H9 (cell line): ENCODE data around the gene SLC4A2. TPM values are rescaled to one million over a fixed set of nuclear protein-coding genes. Genes with fewer than 3 reads are reported as not detected.
A peak's percentile ranks its signal among the peaks of the same experiment; 100 is the strongest.

Experiments used
- DNase-seq: peaks from one replicate; pipeline ENCODE4 v3.0.0-alpha.2; 2017
- H2AFZ ChIP-seq: one replicate; pipeline ENCODE4 v1.6.1; 2013; ENCODE audit warnings: mild to moderate bottlenecking, low read length, control low read depth, moderate library complexity
- H2AK5ac ChIP-seq: 2 replicates; pipeline ENCODE4 v1.6.1; 2013; ENCODE audit warnings: low read length, control low read depth, mixed read lengths; ENCODE audit not compliant: insufficient read length
- H2BK120ac ChIP-seq: one replicate; pipeline ENCODE4 v1.6.1; 2013; ENCODE audit warnings: low read depth, mild to moderate bottlenecking, low read length, control low read depth, inconsistent platforms; ENCODE audit not compliant: poor library complexity, severe bottlenecking
- H2BK12ac ChIP-seq: 2 replicates; pipeline ENCODE4 v1.6.1; 2013; ENCODE audit warnings: low read length, control low read depth, mixed read lengths, low read depth; ENCODE audit not compliant: insufficient read length
- H2BK15ac ChIP-seq: 2 replicates; pipeline ENCODE4 v1.6.1; 2013; ENCODE audit warnings: low read depth, low read length, control low read depth
- H2BK20ac ChIP-seq: one replicate; pipeline ENCODE4 v1.6.1; 2013; ENCODE audit warnings: low read depth, mild to moderate bottlenecking, low read length, control low read depth, inconsistent platforms; ENCODE audit not compliant: poor library complexity, severe bottlenecking
- H2BK5ac ChIP-seq: 2 replicates; pipeline ENCODE4 v1.6.1; 2013; ENCODE audit warnings: low read length, control low read depth, mixed read lengths; ENCODE audit not compliant: insufficient read length
- H3K14ac ChIP-seq: 2 replicates; pipeline ENCODE4 v1.6.1; 2013; ENCODE audit warnings: low read length, control low read depth; ENCODE audit not compliant: insufficient read depth
- H3K18ac ChIP-seq: 2 replicates; pipeline ENCODE4 v1.6.1; 2013; ENCODE audit warnings: low read depth, mild to moderate bottlenecking, mixed read lengths, low read length, control low read depth; ENCODE audit not compliant: insufficient read length
- H3K23ac ChIP-seq: 2 replicates; pipeline ENCODE4 v1.6.1; 2013; ENCODE audit warnings: low read length, control low read depth, mixed read lengths, low read depth; ENCODE audit not compliant: insufficient read length
- H3K23me2 ChIP-seq: 2 replicates; pipeline ENCODE4 v1.6.1; 2013; ENCODE audit warnings: low read depth, mild to moderate bottlenecking, mixed read lengths, low read length, control low read depth; ENCODE audit not compliant: insufficient read length, poor library complexity, severe bottlenecking
- H3K27ac ChIP-seq: 2 replicates; pipeline ENCODE4 v1.5.1; 2013; ENCODE audit warnings: low read length, control low read depth, mixed read lengths, low read depth; ENCODE audit not compliant: insufficient read length
- H3K27me3 ChIP-seq: 2 replicates; pipeline ENCODE4 v1.6.1; 2013; ENCODE audit warnings: low read length, control low read depth, inconsistent platforms; ENCODE audit not compliant: insufficient read depth
- H3K4ac ChIP-seq: 2 replicates; pipeline ENCODE4 v1.6.1; 2013; ENCODE audit warnings: low read depth, mild to moderate bottlenecking, control low read depth, inconsistent platforms, low read length, moderate library complexity
- H3K4me1 ChIP-seq: 2 replicates; pipeline ENCODE4 v1.6.1; 2013; ENCODE audit warnings: low read length, control low read depth, inconsistent platforms; ENCODE audit not compliant: insufficient read depth
- H3K4me2 ChIP-seq: 2 replicates; pipeline ENCODE4 v1.6.1; 2013; ENCODE audit warnings: low read length, control low read depth, mixed read lengths; ENCODE audit not compliant: insufficient read length, insufficient read depth
- H3K56ac ChIP-seq: 2 replicates; pipeline ENCODE4 v1.6.1; 2013; ENCODE audit warnings: low read depth, mild to moderate bottlenecking, mixed read lengths, low read length, control low read depth; ENCODE audit not compliant: insufficient read length
- H3K79me1 ChIP-seq: 2 replicates; pipeline ENCODE4 v1.6.1; 2013; ENCODE audit warnings: low read depth, mild to moderate bottlenecking, moderate library complexity, low read length, control low read depth, inconsistent platforms; ENCODE audit not compliant: insufficient read depth, poor library complexity, severe bottlenecking
- H3K79me2 ChIP-seq: 2 replicates; pipeline ENCODE4 v1.6.1; 2013; ENCODE audit warnings: low read length, control low read depth, inconsistent platforms; ENCODE audit not compliant: insufficient read depth
- H3K9ac ChIP-seq: 2 replicates; pipeline ENCODE4 v1.6.1; 2013; ENCODE audit warnings: low read length, control low read depth, mixed read lengths; ENCODE audit not compliant: insufficient read length; ENCODE audit errors: extremely low read depth
- H3K9me3 ChIP-seq: one replicate; pipeline ENCODE4 v1.6.1; 2013; ENCODE audit warnings: low read depth, low read length, inconsistent platforms; ENCODE audit not compliant: control insufficient read depth
- H3T11ph ChIP-seq: one replicate; pipeline ENCODE4 v1.6.1; 2013; ENCODE audit warnings: mild to moderate bottlenecking, low read length, control low read depth, inconsistent platforms
- H4K20me1 ChIP-seq: one replicate; pipeline ENCODE4 v1.6.1; 2013; ENCODE audit not compliant: control insufficient read depth, insufficient read length, insufficient read depth
- H4K5ac ChIP-seq: 2 replicates; pipeline ENCODE4 v1.6.1; 2013; ENCODE audit warnings: low read depth, mild to moderate bottlenecking, mixed read lengths, low read length, control low read depth; ENCODE audit not compliant: insufficient read length
- H4K8ac ChIP-seq: replicated peaks from 2 replicates; pipeline ENCODE4 v1.6.1; 2013; ENCODE audit warnings: low read length, control low read depth, mixed read lengths, low read depth; ENCODE audit not compliant: insufficient read length
- H4K91ac ChIP-seq: 2 replicates; pipeline ENCODE4 v1.6.1; 2013; ENCODE audit warnings: low read depth, mild to moderate bottlenecking, moderate library complexity, mixed read lengths, low read length, control low read depth; ENCODE audit not compliant: insufficient read length
- H3K27ac Mint-ChIP-seq, 3 experiments: 2 replicates in 2 of 3; 3 replicates in 1 of 3; pipeline ENCODE4 v1.8.0; 2020 to 2021; ENCODE audit warnings: mixed read lengths in 3 of 3, mild to moderate bottlenecking in 1 of 3, moderate library complexity in 1 of 3
- H3K27me3 Mint-ChIP-seq: 2 replicates; pipeline ENCODE4 v1.8.0; 2021; ENCODE audit warnings: low read depth, mild to moderate bottlenecking, moderate library complexity, mixed read lengths
- H3K36me3 Mint-ChIP-seq, 3 experiments: 2 replicates in 2 of 3; 3 replicates in 1 of 3; pipeline ENCODE4 v1.8.0; 2020 to 2021; ENCODE audit warnings: low read depth in 3 of 3, mixed read lengths in 3 of 3; ENCODE audit not compliant: insufficient read depth in 1 of 3
- H3K4me1 Mint-ChIP-seq, 2 experiments: 2 replicates each; pipeline ENCODE4 v1.8.0; 2020; ENCODE audit warnings: mixed read lengths in 2 of 2
- H3K4me3 Mint-ChIP-seq, 2 experiments: 2 replicates in 1 of 2; 3 replicates in 1 of 2; pipeline ENCODE4 v1.8.0; 2020 to 2021; ENCODE audit warnings: mild to moderate bottlenecking in 2 of 2, mixed read lengths in 2 of 2, moderate library complexity in 1 of 2
- H3K9me3 Mint-ChIP-seq, 2 experiments: 2 replicates in 1 of 2; 3 replicates in 1 of 2; pipeline ENCODE4 v1.8.0; 2020; ENCODE audit warnings: mild to moderate bottlenecking in 2 of 2, mixed read lengths in 2 of 2, moderate library complexity in 1 of 2
- CTCF ChIP-seq: fragments of 200-600 bp; sonication (generic); conservative IDR thresholded peaks from 3 replicates; pipeline ENCODE4 v1.8.0; 2021; ENCODE audit warnings: antibody characterized with exemption, mild to moderate bottlenecking
- WGBS: extraction: QIAGEN DNeasy Blood & Tissue Kit; methylation state at CpG from one replicate; pipeline ENCODE4 v1.1.7; 2013; ENCODE audit warnings: missing lambda C conversion rate, low lambda C conversion rate, mixed read lengths; ENCODE audit not compliant: insufficient read length; ENCODE audit errors: extremely low coverage; 5-methylcytosine and 5-hydroxymethylcytosine counted together
- total RNA-seq: library from RNA; stranded (reverse); gene quantifications from 2 replicates; pipeline ENCODE4 v1.2.1, GENCODE V29; 2021

Gene SLC4A2
- total RNA-seq, 1 experiment from 2014 or later: 136 TPM

GRCh38 chr7:151124899-151125399 is 65.6 kb downstream of the SLC4A2 start:
- H4K8ac ChIP-seq: no peak overlapping the region
- no peak overlapping the region for H3K56ac ChIP-seq
- peaks cover 3% of the 10 kb centered on the region; the same call in 1 of the 2 replicates for H3K4me1 ChIP-seq
- no peaks in the 10 kb centered on the region for H3K79me2 ChIP-seq
- H3K4ac ChIP-seq: no peak overlapping the region
- no peak overlapping the region for H3K14ac ChIP-seq
- H2AFZ ChIP-seq: no peak overlapping the region
- no peak overlapping the region for H2AK5ac ChIP-seq
- no peak overlapping the region for H2BK15ac ChIP-seq
- H3K27ac ChIP-seq: no peak overlapping the region
- no peak overlapping the region for H2BK20ac ChIP-seq
- H3K23ac ChIP-seq: no peak overlapping the region
- no peak overlapping the region for H3K18ac ChIP-seq
- no peaks in the 10 kb centered on the region for H3K79me1 ChIP-seq
- H4K91ac ChIP-seq: no peak overlapping the region
- no peak overlapping the region for H2BK5ac ChIP-seq
- H3K9ac ChIP-seq: no peak overlapping the region
- Mint-ChIP-seq H3K9me3 (no peaks in the 10 kb centered on the region), H3K4me3 (peak overlapping the region; percentile 70 to 85), H3K36me3 (peaks cover 32 to 55% (median 48%) of the 10 kb centered on the region in 3 experiments), H3K27ac (no peak overlapping the region), H3K4me1 (peaks cover 19 to 26% of the 10 kb centered on the region in 2 experiments), H3K27me3 (peaks cover 16% of the 10 kb centered on the region)
- H4K5ac ChIP-seq: no peak overlapping the region
- H3K9me3 ChIP-seq: no peaks in the 10 kb centered on the region
- no peak for TF ChIP-seq CTCF
- DNase-seq: no peak
- no peaks in the 10 kb centered on the region for H3K27me3 ChIP-seq
- H2BK120ac ChIP-seq: no peak overlapping the region
- no CpG with 5 or more reads among the region's 14 CpGs for WGBS
- peaks cover 10% of the 10 kb centered on the region for H3K23me2 ChIP-seq
- no peak overlapping the region for H3T11ph ChIP-seq
- peak overlapping the region; percentile 51 for H3K4me2 ChIP-seq
- H2BK12ac ChIP-seq: no peak overlapping the region
- H4K20me1 ChIP-seq: no peaks in the 10 kb centered on the region
